HG03432 (cell line): Measurements from ENCODE around the gene CDHR5.
A peak's percentile ranks its signal among the peaks of the same experiment; 100 is the strongest.

Source experiments
- ATAC-seq: cut with Tn5 transposase; IDR thresholded peaks from one replicate; pipeline ENCODE4 v1.9.1; 2021; ENCODE audit warnings: mild to moderate bottlenecking, moderate library complexity; ENCODE audit not compliant: unreplicated experiment

The CDHR5 gene

GRCh38 chr11:623349-623869 is 1.3 kb downstream of the CDHR5 start:
- no peak for ATAC-seq

- ATAC-seq: no peak
Observed at GRCh38 chr11:621838-622237, 2.9 kb downstream of the CDHR5 start.

GRCh38 chr11:620935-621814 is 3.6 kb downstream of the CDHR5 start:
- ATAC-seq: no peak

- ATAC-seq: no peak
Observed at GRCh38 chr11:620201-620600, 4.6 kb downstream of the CDHR5 start.

- ATAC-seq: no peak
Observed at GRCh38 chr11:619628-620050, 5.1 kb downstream of the CDHR5 start.

- ATAC-seq: no peak
Observed at GRCh38 chr11:618856-619627, 5.7 kb downstream of the CDHR5 start.

- ATAC-seq: no peak
Observed at GRCh38 chr11:617912-618682, 6.7 kb downstream of the CDHR5 start.

- no peak for ATAC-seq
Observed at GRCh38 chr11:617199-617911, 7.4 kb downstream of the CDHR5 start.

- ATAC-seq: no peak
Observed at GRCh38 chr11:616320-617198, 8.2 kb downstream of the CDHR5 start.

- peak; percentile 82 for ATAC-seq
Observed at GRCh38 chr11:615504-616319, 9.0 kb downstream of the CDHR5 start, which contains the start of gene IRF7. TSS of gene IRF7 (minus strand) at chr11:615950. CDS start at chr11:615364, 586 bp downstream.

GRCh38 chr11:614623-615503 is 9.9 kb downstream of the CDHR5 start:
- ATAC-seq: no peak

- ATAC-seq: no peak
Observed at GRCh38 chr11:614021-614622, 10.6 kb downstream of the CDHR5 start.

- ATAC-seq: no peak
Observed at GRCh38 chr11:613369-613968, 11.3 kb downstream of the CDHR5 start.

GRCh38 chr11:612961-613300 is 11.8 kb downstream of the CDHR5 start:
- no peak for ATAC-seq

- ATAC-seq: no peak
Observed at GRCh38 chr11:612201-612960, 12.4 kb downstream of the CDHR5 start.
